Stimulated activated CD8-positive, alpha-beta memory T cell treated with anti-CD3 and anti-CD28 coated beads, Interleukin-4, amount 100 ng/mL, for 1 hour (primary cell): ENCODE results near the gene BCLAF1.

Experiments used
- DNase-seq, 2 donors: peaks; one replicate each; pipeline ENCODE4 v3.0.0-alpha.2; 2020; ENCODE audit warnings: low read depth in 2 of 2, low spot score in 1 of 2

Gene BCLAF1, protein sequence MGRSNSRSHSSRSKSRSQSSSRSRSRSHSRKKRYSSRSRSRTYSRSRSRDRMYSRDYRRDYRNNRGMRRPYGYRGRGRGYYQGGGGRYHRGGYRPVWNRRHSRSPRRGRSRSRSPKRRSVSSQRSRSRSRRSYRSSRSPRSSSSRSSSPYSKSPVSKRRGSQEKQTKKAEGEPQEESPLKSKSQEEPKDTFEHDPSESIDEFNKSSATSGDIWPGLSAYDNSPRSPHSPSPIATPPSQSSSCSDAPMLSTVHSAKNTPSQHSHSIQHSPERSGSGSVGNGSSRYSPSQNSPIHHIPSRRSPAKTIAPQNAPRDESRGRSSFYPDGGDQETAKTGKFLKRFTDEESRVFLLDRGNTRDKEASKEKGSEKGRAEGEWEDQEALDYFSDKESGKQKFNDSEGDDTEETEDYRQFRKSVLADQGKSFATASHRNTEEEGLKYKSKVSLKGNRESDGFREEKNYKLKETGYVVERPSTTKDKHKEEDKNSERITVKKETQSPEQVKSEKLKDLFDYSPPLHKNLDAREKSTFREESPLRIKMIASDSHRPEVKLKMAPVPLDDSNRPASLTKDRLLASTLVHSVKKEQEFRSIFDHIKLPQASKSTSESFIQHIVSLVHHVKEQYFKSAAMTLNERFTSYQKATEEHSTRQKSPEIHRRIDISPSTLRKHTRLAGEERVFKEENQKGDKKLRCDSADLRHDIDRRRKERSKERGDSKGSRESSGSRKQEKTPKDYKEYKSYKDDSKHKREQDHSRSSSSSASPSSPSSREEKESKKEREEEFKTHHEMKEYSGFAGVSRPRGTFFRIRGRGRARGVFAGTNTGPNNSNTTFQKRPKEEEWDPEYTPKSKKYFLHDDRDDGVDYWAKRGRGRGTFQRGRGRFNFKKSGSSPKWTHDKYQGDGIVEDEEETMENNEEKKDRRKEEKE

DNA sequence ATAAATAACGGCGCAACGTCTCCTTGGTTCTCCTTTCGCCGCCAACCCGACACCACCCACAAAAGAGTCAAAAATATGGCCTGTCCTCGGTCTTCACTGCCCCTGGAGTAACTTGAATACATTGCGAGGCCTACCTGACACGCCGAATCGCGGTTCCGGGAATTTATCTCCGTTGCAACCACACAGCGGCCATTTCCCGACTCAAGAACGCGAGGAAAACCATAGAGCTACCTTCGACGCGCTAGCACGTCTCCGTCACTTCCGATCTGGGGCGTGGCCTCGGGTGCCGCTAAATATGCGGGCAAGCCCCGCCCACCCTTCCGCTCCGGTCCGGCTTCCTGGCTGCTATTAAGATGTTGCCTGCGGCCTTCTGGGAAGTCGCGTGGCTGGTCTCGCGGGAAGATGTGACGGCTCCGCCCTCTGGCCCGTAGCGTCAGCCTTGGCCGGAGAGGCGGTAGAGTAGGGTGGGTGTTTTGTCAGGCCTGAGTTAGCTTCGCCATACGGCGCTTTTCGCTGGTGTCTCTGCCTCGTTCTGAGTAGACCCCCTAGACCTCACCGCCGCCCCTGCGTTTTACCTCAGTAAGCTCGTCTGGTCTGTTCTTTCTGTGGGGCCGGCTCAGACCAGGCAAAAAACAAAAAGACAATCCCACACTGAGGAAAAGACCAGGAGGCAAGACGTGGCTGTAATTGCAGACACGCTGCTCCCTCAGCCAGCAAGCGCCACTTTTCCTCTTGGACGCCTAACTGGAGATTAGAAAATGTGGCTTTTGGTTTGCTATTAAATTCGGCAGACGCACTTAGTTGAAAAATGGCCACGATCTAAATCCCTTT lies at the start of gene BCLAF1:
BCLAF1 (minus strand) TSS at position 268 of the 831 bp plus-strand sequence. CDS start 9,980 bp downstream, outside the sequence.
- peak; percentile 97 to 99 for DNase-seq

DNA sequence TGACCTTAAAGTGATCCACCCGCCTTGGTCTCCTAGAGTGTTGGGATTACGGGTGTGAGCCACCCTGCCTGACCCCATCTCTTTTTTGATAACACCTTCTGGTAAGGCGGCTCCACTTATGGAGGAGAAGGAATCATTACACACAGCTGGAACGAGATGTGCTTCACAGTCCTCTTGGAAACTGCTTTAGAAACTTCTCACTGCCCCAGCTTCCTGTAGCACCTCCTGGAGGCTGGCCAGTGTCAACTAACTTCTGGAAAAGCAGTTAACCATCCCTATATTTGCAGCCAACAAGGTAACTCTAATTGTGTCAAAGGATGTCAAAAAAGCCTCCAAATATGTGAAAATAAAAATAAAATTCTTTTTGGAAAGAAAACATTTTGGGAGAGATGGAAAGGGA lies 48.8 kb upstream of the BCLAF1 start:
- no peak for DNase-seq

DNA sequence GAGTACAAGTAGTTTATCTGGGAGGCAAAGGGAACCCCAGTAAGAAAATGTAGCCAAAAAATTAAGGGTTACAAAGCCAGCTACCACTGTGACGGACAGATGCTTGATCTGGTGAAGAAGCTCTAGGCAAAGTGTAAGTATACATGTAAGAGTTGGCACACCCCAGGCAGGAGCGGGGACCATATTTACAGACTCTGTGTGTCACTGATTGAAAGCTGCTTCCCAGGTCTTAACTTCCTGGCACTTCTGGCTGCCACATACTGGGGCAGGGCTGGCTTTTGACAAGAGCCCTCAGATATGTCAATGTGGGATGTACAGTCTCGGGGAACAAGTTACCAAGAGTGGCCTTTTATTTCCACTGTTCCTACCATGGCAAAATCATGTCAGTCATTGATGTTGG lies 48.0 kb upstream of the BCLAF1 start:
- no peak for DNase-seq

DNA sequence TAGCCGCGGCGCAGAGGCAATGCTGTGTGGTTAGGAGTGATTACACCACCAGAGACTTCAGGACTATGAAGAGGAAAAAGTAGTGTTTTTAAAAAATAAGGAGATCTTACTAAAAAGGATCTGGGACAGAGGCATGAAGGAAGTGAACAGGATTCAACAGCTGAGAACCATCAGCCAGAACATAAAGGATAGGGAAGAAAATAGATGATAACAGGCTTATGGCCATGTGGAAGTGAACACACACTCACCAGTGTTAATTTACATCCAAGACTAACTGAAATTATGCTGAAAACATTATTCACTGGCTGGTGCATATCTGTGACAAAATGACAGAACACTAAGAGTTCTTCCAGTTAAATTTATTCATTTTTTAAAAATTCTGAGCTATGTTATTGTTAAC lies 47.5 kb upstream of the BCLAF1 start:
- DNase-seq: no peak

- no peak for DNase-seq
Measured at GRCh38 chr6:136335736-136336363, 46.2 kb upstream of the BCLAF1 start.

DNA sequence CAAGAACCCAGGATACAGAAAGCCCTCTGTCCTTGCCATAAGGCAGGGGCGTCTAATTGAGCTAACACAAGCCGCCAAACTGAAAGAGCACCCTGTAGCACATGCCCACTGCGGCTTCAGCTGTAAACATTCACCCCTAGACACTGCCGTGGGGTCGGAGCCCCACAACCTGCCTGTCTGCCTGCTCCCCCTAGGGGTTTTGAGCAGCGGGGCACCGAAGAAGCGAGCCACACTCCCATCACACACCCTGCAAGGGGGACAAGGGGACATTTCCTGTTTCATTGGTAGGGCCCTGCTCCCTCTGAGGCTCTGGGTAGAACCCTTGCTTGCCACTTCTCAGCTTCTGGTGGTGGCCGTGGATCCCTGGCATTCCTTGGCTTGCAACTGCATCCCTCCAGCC lies 45.2 kb upstream of the BCLAF1 start:
- no peak for DNase-seq

DNA sequence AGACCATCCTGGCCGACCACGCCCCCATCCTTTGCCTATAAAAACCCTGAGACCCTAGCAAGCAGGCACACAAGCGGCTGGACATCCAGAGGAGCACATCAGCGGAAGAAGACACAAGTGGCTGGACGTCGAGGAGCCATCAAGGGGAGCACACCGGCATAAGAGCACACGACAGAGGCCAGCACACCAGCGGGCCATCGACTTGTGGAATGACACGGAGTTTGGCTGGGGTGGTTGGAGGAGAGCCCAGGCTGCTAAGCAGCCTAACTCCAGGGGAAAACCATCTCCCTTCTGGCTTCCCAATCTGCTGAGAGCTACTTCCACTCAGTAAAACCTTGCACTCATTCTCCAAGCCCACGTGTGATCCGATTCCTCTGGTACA lies 44.8 kb upstream of the BCLAF1 start:
- no peak for DNase-seq

DNA sequence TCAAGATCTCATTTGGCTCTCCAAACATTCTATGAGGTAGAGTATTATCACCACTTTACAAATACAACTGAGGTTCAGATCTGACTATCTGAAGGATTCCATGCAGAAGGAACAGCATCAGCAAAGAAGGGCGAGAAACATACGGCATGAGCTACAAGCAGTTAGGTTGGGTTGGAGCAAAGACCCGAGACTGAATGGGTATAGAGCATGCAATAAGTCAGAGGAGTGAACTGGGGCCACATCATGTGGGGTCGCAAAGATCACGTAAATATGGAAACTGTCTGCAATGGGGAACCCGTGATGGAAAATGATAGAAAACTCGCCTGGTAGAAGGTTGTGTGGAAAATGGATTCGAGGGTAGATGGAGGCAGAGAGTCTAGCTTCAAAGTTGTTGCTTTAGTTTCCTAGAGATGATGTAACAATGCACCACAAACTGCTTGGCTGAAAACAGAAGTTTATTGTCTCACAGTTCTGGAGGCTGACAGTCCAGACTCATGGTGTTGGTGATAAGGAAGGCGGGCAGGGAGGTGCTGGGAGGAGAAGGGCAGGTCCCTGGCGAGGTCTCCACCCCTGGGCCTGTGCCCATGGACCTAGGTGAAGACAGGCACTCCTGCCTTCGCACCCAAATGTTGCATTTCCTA lies 44.3 kb upstream of the BCLAF1 start:
- DNase-seq: no peak

GRCh38 chr6:136331461-136331860 lies 41.8 kb upstream of the BCLAF1 start:
- DNase-seq: no peak

GRCh38 chr6:136330634-136331033 lies 41.0 kb upstream of the BCLAF1 start:
- no peak for DNase-seq

GRCh38 chr6:136326038-136326553 lies 36.5 kb upstream of the BCLAF1 start:
- no peak for DNase-seq

- no peak for DNase-seq
Measured at GRCh38 chr6:136324686-136325380, 35.2 kb upstream of the BCLAF1 start.

DNA sequence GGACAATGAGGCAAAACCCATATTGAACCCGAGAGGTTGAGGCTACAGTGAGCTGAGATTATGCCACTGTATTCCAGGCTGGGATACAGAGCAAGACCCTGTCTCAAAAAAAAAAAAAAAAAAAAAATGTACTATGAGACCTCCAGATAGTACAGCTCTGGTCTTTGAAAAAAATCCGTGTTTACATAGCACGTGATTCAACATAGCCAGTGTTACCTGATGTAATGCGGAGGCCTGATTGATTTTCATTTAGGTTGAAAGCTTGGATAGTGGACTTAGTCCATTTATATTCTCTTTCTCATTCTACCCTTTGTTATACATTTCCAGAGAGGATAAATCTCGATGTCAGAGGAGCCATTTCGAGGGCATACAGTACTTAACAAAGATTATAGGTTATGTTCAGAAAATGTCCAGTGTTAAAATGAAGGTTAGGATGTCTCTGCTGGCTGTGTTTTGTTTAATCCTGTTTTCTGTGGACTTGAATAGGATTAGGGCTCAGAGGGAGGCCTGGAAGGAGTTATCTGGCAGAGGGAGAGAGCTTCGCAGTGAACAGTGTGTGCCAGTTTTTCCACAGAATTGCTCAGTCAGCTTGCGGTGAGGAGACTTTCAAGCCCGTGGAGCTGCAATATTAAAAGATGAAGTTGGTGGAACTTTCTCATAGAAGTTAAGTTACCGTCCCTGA lies 33.9 kb upstream of the BCLAF1 start:
- DNase-seq: no peak

DNA sequence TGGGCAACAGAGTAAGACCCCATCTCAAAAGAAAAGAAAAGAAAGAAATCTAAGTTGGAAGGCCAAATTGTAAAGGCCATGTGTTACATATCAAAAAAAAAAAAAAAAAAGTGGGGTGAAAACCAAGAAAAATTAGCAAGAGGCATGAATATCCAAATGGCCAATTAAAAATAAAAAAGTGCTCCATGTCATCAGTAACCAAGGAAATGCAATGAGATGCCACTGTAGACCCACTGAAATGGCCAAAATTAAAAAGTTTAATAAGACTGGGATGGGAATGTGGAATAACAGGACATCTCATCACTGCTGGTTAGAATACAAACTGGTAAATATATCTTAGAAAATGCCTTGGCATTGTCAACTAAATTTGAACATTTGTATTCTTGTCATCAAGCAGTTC lies 30.1 kb upstream of the BCLAF1 start:
- no peak for DNase-seq

DNA sequence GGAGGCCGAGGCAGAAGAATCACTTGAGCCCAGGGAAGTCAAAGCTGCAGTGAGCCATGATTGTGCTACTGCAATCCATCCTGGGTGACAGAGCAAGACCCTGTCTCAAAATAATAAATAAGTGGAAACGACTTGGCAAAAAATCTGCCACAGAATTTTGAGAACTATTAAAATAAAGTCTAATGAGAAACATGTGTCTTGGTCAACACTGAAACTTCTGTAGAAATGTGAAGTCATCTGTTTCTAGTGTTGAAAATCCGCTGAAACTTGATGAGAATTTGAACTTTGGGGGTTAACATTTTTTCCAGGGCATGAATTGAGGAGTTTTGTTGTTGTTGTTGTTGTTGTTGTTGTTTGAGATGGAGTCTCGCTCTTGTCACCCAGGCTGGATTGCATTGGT lies 29.0 kb upstream of the BCLAF1 start:
- DNase-seq: no peak

GRCh38 chr6:136317971-136318370 lies 28.3 kb upstream of the BCLAF1 start:
- no peak for DNase-seq

- DNase-seq: peak; percentile 8 to 43
Measured at GRCh38 chr6:136317021-136317694, 27.5 kb upstream of the BCLAF1 start.

GRCh38 chr6:136315594-136315993 lies 25.9 kb upstream of the BCLAF1 start:
- no peak for DNase-seq
